Astrocyte (in vitro differentiated cells and primary cell): ENCODE results near the gene DISC1. TPM values are rescaled to one million over a fixed set of nuclear protein-coding genes. Genes with fewer than 3 reads are reported as not detected.

ENCODE experiments used
- DNase-seq: peaks from one replicate; pipeline ENCODE4 v3.0.0-alpha.2; 2010; ENCODE audit warnings: low read depth
- FAIRE-seq: peaks from 2 replicates; lab custom pipeline; 2011; peaks lifted over from hg19 to GRCh38; lab: Jason Lieb, UNC
- H2AFZ ChIP-seq: 2 replicates; pipeline ENCODE4 v1.6.0; 2012; ENCODE audit warnings: low read depth, low read length, inconsistent platforms
- H3K27ac ChIP-seq: 2 replicates; pipeline ENCODE4 v1.5.1; 2011; ENCODE audit warnings: low read depth, low read length, inconsistent platforms
- H3K27me3 ChIP-seq: 2 replicates; pipeline ENCODE4 v1.6.0; 2011; ENCODE audit warnings: low read length, inconsistent platforms; ENCODE audit not compliant: insufficient read depth
- H3K36me3 ChIP-seq: 2 replicates; pipeline ENCODE4 v1.5.1; 2011; ENCODE audit warnings: low read length, inconsistent platforms; ENCODE audit not compliant: insufficient read depth
- H3K4me1 ChIP-seq: 2 replicates; pipeline ENCODE4 v1.5.1; 2011; ENCODE audit warnings: low read length, inconsistent platforms; ENCODE audit not compliant: insufficient read depth
- H3K4me2 ChIP-seq: 2 replicates; pipeline ENCODE4 v1.6.0; 2012; ENCODE audit warnings: low read length, inconsistent platforms
- H3K4me3 ChIP-seq: 2 replicates; pipeline ENCODE4 v1.5.1; 2011; ENCODE audit warnings: low read depth, mild to moderate bottlenecking, low read length, inconsistent platforms; ENCODE audit not compliant: insufficient read depth
- H3K79me2 ChIP-seq: 2 replicates; pipeline ENCODE4 v1.6.0; 2012; ENCODE audit warnings: mild to moderate bottlenecking, low read length, inconsistent platforms; ENCODE audit not compliant: insufficient read depth
- H3K9ac ChIP-seq: 2 replicates; pipeline ENCODE4 v1.6.0; 2012; ENCODE audit warnings: mild to moderate bottlenecking, low read length, inconsistent platforms
- H3K9me3 ChIP-seq: 2 replicates; pipeline ENCODE4 v1.5.1; 2012; ENCODE audit warnings: low read depth, mild to moderate bottlenecking, low read length, inconsistent platforms; ENCODE audit not compliant: insufficient read depth
- H4K20me1 ChIP-seq: 2 replicates; pipeline ENCODE4 v1.6.0; 2012; ENCODE audit warnings: low read length, inconsistent platforms; ENCODE audit not compliant: insufficient read depth
- H3K27ac Mint-ChIP-seq: one replicate; pipeline ENCODE4 v1.8.0; 2021; ENCODE audit warnings: mild to moderate bottlenecking, mixed read lengths; ENCODE audit not compliant: unreplicated experiment
- H3K27me3 Mint-ChIP-seq: one replicate; pipeline ENCODE4 v1.8.0; 2021; ENCODE audit warnings: low read depth, mixed read lengths; ENCODE audit not compliant: unreplicated experiment
- H3K36me3 Mint-ChIP-seq: one replicate; pipeline ENCODE4 v1.8.0; 2021; ENCODE audit warnings: low read depth, mixed read lengths; ENCODE audit not compliant: unreplicated experiment
- H3K4me1 Mint-ChIP-seq: one replicate; pipeline ENCODE4 v1.8.0; 2021; ENCODE audit warnings: low read depth, mixed read lengths; ENCODE audit not compliant: unreplicated experiment
- H3K4me3 Mint-ChIP-seq: one replicate; pipeline ENCODE4 v1.8.0; 2021; ENCODE audit warnings: mild to moderate bottlenecking, moderate library complexity, mixed read lengths; ENCODE audit not compliant: unreplicated experiment
- H3K9me3 Mint-ChIP-seq: one replicate; pipeline ENCODE4 v1.8.0; 2021; ENCODE audit warnings: mild to moderate bottlenecking, mixed read lengths; ENCODE audit not compliant: unreplicated experiment
- CTCF ChIP-seq: IDR thresholded peaks from 2 replicates; pipeline ENCODE4 v1.5.1; 2011; ENCODE audit warnings: low read depth, mild to moderate bottlenecking, inconsistent platforms, low read length, moderate library complexity; ENCODE audit not compliant: insufficient read depth
- EZH2 ChIP-seq: IDR thresholded peaks from 2 replicates; pipeline ENCODE4 v1.6.1; 2012; ENCODE audit warnings: mild to moderate bottlenecking, low read length, inconsistent platforms; ENCODE audit not compliant: insufficient read depth
- total RNA-seq: library from RNA; stranded (reverse); gene quantifications from 2 replicates; pipeline ENCODE4 v1.2.1, GENCODE V29; 2021

DISC1 gene
- total RNA-seq, 1 donor from 2014 or later: 9.1 TPM

- H3K9ac ChIP-seq: no peak overlapping the region
- H2AFZ ChIP-seq: no peak overlapping the region
- Mint-ChIP-seq H3K36me3 (peaks cover 9% of the 10 kb centered on the region), H3K4me1 (peaks cover 33% of the 10 kb centered on the region), H3K9me3 (peaks cover 9% of the 10 kb centered on the region), H3K27me3 (no peaks in the 10 kb centered on the region), H3K27ac (peak overlapping the region; percentile 26), H3K4me3 (no peak overlapping the region)
- no peaks in the 10 kb centered on the region for H4K20me1 ChIP-seq
- peak overlapping the region; percentile 1 for H3K4me2 ChIP-seq
- H3K36me3 ChIP-seq: no peaks in the 10 kb centered on the region
- DNase-seq (peak; percentile 58), FAIRE-seq (no peak)
- H3K27ac ChIP-seq: no peak overlapping the region
- peaks cover 12% of the 10 kb centered on the region for H3K4me1 ChIP-seq
- peaks cover 3% of the 10 kb centered on the region for H3K9me3 ChIP-seq
- H3K4me3 ChIP-seq: no peak overlapping the region
- H3K79me2 ChIP-seq: no peaks in the 10 kb centered on the region
- no peaks in the 10 kb centered on the region for H3K27me3 ChIP-seq
- TF ChIP-seq CTCF: no peak
Measured at GRCh38 chr1:231973830-231974229, 347.2 kb downstream of the DISC1 start.

DNA sequence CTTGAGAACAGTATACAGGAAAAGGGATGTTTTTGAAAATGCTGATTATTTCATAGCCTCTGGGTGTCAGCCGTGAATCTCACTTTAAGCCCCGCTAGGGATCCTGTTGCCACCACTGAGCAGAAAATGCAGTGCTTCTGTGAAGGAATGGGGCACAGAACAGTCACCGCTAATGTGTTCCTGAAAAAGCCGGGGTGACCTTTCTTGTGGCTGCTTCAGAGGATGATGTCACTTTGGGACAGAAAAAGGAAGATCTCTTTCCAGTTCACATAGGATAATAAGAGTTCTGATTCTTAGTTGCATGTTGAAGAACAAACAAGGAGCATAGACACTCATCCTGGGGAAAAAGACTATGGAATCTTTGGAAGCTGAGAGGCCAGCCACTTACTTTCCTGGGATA is 349.6 kb downstream of the DISC1 start:
- no peak for FAIRE-seq

DNA sequence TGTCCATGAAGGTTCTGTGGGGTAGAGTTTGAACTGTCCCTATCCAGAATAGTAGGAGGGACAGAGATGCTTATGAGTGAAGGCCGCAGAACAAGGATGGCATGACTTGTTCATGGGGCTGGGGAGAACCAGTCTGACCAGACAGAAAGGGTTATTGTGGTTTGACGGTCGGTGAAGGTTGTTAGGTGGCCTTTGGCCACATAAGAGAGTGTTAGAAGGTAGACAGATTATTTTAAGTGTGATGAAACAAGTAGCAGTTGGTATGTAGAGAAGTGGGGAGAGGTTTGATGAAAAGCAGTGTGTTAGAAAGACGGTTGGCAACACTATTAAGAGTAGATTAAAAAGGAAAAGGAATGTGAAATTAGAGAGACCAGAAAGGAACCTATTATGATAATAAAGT is 355.1 kb downstream of the DISC1 start:
- DNase-seq (no peak), FAIRE-seq (no peak)
- Mint-ChIP-seq H3K4me3 (no peak overlapping the region), H3K36me3 (peaks cover 6% of the 10 kb centered on the region), H3K27me3 (no peaks in the 10 kb centered on the region), H3K27ac (no peak overlapping the region), H3K4me1 (peaks cover 4% of the 10 kb centered on the region), H3K9me3 (peaks cover 7% of the 10 kb centered on the region)
- no peak overlapping the region for H3K4me2 ChIP-seq
- H3K9me3 ChIP-seq: peaks cover 3% of the 10 kb centered on the region
- no peaks in the 10 kb centered on the region for H3K79me2 ChIP-seq
- no peak overlapping the region for H3K9ac ChIP-seq
- H3K36me3 ChIP-seq: no peaks in the 10 kb centered on the region
- H2AFZ ChIP-seq: no peak overlapping the region
- H4K20me1 ChIP-seq: no peaks in the 10 kb centered on the region
- H3K27me3 ChIP-seq: no peaks in the 10 kb centered on the region
- no peak overlapping the region for H3K27ac ChIP-seq
- no peak for TF ChIP-seq CTCF
- no peak for TF ChIP-seq EZH2
- no peak overlapping the region for H3K4me3 ChIP-seq
- no peaks in the 10 kb centered on the region for H3K4me1 ChIP-seq

More for the DNA sequence above, 349.6 kb downstream of the DISC1 start:
- Mint-ChIP-seq H3K27ac (no peak overlapping the region), H3K4me1 (peaks cover 26% of the 10 kb centered on the region), H3K9me3 (peaks cover 7% of the 10 kb centered on the region), H3K36me3 (peaks cover 9% of the 10 kb centered on the region), H3K27me3 (no peaks in the 10 kb centered on the region), H3K4me3 (no peak overlapping the region)
- H2AFZ ChIP-seq: no peak overlapping the region
- H3K79me2 ChIP-seq: no peaks in the 10 kb centered on the region
- H3K27me3 ChIP-seq: no peaks in the 10 kb centered on the region
- H3K27ac ChIP-seq: no peak overlapping the region
- peaks cover 5% of the 10 kb centered on the region for H3K4me1 ChIP-seq
- peaks cover 3% of the 10 kb centered on the region for H3K9me3 ChIP-seq
- TF ChIP-seq CTCF: no peak
- TF ChIP-seq EZH2: no peak
- no peaks in the 10 kb centered on the region for H3K36me3 ChIP-seq
- H4K20me1 ChIP-seq: no peaks in the 10 kb centered on the region
- no peak overlapping the region for H3K4me3 ChIP-seq
- H3K9ac ChIP-seq: no peak overlapping the region
- no peak for DNase-seq
- no peak overlapping the region for H3K4me2 ChIP-seq
